ENCODE measurements around the gene KCNN4.

GRCh38 chr19:43812688-43813087 is 31.9 kb upstream of the KCNN4 start:
- TF ChIP-seq CTCF (IDR thresholded peaks at IDR 0.05) (no peak), POLR2A (IDR thresholded peaks at IDR 0.05) (no peak)

Data from heart left ventricle (tissue), 13 donors.